NCI-H446 treated with DMSO at 0.1 percent for 48 hours (cell line): Measurements from ENCODE around the gene MYL10.

Experiments
- DNase-seq: peaks from one replicate; lab custom pipeline; 2025; lab: John Stamatoyannopoulos, UW

Gene MYL10

GRCh38 chr7:101629171-101629570, at the start of gene MYL10:
MYL10 (minus strand) TSS chr7:101629296; CDS start chr7:101629118, 178 bp downstream.
- DNase-seq, result no peak

DNA sequence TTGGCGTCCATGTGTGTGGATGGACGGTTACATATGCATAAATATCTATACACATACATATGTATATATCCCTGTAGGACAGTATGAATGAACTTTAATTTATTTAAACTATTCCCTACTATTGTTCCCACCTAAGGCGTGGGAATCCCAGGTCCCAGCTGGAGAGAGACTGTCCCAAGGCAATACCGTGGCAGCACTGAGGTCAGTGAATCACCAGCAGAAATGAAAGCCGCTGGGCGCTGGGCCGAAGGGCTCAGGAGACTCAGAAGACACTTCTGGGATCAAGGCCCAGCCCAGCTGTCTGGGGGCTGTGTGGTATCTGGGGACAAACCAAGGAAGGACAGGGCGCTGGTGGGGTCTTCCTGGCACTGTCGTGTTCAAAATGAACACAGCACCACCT, 49.6 kb upstream of the MYL10 start:
- DNase-seq, result no peak

- no peak for DNase-seq
Observed at GRCh38 chr7:101677797-101678479, 48.8 kb upstream of the MYL10 start.

GRCh38 chr7:101677391-101677790, 48.3 kb upstream of the MYL10 start:
- no peak for DNase-seq

DNA sequence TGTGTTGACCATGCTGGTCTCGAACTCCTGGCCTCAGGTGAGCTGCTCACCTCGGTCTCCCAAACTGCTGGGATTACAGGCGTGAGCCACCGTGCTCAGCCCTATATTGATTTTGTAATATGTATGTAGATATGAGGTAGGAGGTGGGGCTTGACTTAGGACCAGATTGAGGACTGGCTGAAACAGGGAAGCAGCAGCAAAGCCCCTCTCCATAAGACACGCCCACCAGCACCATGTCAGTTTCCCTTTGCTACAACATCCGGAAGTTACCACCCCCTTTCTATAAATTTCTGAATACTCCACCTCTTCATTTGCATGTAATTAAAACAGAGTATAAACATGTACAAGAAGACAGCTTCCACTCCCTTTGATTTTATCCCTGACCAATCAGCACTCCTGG, 47.9 kb upstream of the MYL10 start:
- no peak for DNase-seq

DNA sequence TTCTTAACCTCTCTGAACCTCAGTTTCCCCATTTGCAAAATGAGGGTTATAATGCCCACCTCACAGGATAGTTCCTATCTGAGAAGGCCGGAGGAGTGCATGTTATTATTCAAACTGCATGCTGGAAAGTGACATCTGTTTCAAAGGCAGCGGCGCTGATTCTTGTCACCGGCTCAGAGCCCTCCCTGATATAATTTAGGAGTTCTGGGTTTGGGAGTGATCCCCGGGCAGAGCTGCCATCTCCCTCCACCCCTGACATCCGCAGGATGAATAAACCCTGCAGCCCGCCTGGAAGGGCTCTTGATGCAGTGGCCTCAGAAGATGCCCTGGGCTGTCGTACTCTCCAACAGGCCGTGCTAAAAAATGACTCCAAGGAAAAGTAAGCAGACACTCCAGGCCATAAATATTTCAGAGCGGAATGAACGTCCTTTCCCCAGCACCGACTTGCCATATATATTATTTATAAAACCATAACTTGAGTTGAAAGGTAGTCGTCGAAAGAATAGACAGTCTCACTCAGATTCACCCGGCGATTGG, 47.0 kb upstream of the MYL10 start:
- no peak for DNase-seq

- DNase-seq, result no peak
Observed at GRCh38 chr7:101674439-101674838, 45.3 kb upstream of the MYL10 start.

GRCh38 chr7:101673951-101674350, 44.9 kb upstream of the MYL10 start:
- DNase-seq, result no peak

DNA sequence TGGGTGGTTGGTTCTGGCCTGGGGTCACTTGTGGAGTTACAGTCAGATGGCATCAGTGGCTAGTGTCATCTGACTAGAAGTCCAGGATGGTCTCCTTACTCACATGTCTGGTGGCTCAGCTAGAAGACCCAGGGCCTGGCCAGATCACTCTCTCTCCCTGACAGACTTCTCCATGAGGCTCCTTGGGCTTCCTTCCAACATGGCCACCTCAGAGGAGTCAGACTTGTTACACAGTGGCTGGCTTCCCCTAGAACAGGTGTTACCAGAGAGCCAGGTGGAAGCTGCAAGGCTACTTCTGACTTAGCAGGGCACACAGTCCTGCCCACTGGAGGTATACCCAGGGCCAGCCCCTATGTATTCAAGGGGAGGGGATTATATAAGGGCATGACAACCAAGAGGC, 44.2 kb upstream of the MYL10 start:
- no peak for DNase-seq

DNA sequence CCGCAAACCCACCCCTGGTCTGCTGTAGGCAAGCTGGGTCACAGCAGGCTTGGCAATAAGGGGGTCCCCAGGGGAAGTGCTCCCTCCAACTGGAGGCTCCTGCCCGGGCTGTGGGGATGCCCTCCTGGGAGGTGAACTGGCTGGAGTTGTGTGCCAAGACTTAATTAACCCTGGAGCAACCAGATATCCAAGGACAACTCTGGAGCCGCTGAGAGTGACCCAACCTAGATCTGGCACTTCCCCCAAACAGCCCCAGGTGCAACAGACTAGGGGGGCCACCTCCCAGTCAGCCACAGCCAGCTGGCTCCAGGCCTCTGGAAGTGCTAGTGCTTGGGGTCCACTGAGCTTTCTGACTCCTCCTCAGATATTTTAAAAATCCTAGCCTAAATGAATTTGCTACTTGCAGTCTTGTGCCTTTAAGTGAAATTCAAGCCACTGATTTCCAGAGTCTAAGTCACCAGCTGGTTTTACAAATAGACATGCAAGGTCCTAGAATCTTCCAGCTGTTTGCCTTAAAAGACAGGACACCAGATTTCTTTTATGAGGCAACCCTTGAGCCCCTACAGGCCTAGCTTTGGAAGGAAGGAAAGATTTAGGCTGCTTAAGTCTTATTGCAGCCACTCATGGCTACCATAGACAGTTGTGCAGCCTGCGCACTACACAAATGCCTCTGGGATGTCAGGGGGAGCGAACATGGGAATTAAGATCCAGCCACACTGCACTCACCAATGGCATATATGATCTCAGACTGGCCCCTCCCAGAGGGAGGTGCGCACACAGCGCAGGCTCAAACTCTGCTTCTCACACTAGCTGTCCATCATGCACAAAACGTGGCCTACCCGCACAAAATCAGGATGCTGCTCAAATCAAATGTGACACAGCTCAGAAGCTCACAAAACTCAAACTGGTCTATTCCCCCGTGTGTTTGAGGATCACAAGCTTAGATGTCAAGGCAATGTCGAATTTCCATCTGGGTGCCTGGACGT, 42.6 kb upstream of the MYL10 start:
- no peak for DNase-seq

- DNase-seq, result no peak
Observed at GRCh38 chr7:101669307-101669706, 40.2 kb upstream of the MYL10 start.

GRCh38 chr7:101668726-101669125, 39.6 kb upstream of the MYL10 start:
- no peak for DNase-seq

DNA sequence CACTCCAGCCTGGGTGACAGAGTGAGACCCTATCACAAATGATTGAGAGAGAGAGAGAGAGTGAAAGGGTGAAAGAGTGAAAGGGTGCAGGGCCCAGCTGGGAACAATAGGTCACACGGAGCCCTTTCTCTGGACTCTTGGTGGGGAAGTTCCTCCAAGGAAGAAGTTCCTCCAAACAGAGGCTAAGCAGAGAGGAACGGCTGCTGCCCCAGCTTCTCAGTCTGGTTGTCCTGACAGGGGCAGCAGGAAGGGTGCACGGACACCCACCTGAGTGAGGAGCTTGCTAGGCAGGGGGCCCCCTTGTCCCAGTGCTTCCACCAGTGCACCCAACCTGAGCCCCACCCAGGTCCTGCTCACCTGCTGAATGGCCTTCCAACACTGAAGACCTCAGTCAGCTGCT, 38.8 kb upstream of the MYL10 start:
- no peak for DNase-seq

DNA sequence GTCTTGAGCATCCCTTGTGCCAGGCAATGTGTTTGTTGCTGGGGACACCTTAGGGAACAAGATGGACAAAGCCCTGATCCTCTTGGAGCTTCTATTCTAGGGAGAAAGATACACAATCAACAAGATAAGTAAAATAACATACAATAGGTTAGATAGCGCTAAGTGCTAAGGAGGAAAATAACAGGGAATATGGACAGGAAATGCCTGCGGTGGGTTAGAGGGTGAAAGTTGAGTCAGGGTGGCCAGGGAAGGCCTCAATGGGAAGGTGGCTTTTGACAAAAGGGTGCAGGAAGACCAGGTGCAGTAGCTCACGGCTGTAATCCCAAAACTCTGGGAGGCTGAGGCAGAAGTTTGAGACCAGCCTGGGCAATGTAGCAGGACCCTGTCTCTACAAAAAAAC, 38.3 kb upstream of the MYL10 start:
- DNase-seq, result no peak

- DNase-seq, result no peak
Observed at GRCh38 chr7:101666741-101667140, 37.6 kb upstream of the MYL10 start.

GRCh38 chr7:101666293-101666692, 37.2 kb upstream of the MYL10 start:
- DNase-seq, result no peak

- no peak for DNase-seq
Observed at GRCh38 chr7:101664893-101665471, 35.9 kb upstream of the MYL10 start.

GRCh38 chr7:101664436-101664835, 35.3 kb upstream of the MYL10 start:
- no peak for DNase-seq

DNA sequence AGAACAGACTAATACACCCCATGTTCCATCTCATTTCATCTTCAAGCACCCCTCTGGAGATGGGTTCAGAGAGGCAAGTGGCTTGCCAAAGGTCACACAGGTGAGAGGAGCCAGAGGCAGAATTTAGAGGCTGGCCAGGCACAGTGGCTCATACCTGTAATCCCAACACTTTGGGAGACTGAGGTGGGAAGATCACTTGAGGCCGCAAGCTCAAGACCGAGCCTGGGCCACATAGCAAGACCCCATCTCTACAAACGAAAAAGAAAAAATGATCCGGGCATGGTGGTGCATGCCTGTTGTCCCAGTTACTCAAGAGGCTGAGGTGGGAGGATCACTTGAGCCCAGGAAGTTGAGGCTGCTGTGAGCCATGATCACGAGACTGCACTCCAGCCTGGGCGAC, 34.7 kb upstream of the MYL10 start:
- DNase-seq, result no peak

DNA sequence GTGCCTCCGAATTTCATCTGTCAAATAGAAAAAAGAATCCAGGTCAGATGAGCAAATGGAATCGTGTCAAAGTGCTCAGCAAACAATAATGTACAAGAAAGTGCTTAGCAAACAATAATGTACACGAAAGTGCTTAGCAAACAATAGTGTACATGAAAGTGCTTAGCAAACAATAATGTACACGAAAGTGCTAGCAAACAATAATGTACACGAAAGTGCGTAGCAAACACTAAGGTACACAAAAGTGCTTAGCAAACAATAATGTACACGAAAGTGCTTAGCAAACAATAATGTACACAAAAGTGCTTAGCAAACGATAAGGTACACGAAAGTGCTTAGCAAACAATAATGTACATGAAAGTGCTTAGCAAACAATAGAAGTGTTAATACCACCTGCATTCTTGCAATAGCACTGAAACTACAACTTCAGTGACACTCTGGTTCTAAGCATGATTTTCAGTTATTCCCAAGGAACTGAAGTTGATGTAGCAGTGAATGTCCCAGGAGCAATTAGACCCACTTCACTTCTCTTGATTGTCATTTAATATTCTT, 33.4 kb upstream of the MYL10 start:
- DNase-seq, result no peak

GRCh38 chr7:101659706-101660105, 30.6 kb upstream of the MYL10 start:
- no peak for DNase-seq

- no peak for DNase-seq
Observed at GRCh38 chr7:101657171-101657570, 28.1 kb upstream of the MYL10 start.
